HEK293T (cell line): ENCODE results near the gene WWC2.
A peak's percentile ranks its signal among the peaks of the same experiment; 100 is the strongest.

ENCODE experiments used
- ARNT ChIP-seq: fragments of 450-650 bp; IDR thresholded peaks from 2 replicates; pipeline ENCODE4 v1.6.1; 2017; ENCODE audit warnings: mild to moderate bottlenecking
- ELF4 ChIP-seq: fragments of 450-650 bp; IDR thresholded peaks from 2 replicates; pipeline ENCODE4 v1.6.1; 2017; ENCODE audit warnings: antibody characterized with exemption
- FOXA1 ChIP-seq: fragments of 450-650 bp; IDR thresholded peaks from 2 replicates; pipeline ENCODE4 v1.6.1; 2016; ENCODE audit warnings: mild to moderate bottlenecking
- FOXK2 ChIP-seq: fragments of 450-650 bp; IDR thresholded peaks from 2 replicates; pipeline ENCODE4 v1.6.1; 2016; ENCODE audit warnings: mild to moderate bottlenecking
- FOXM1 ChIP-seq: fragments of 450-650 bp; IDR thresholded peaks from 2 replicates; pipeline ENCODE4 v1.6.1; 2017; ENCODE audit warnings: mild to moderate bottlenecking, borderline replicate concordance
- HDGF ChIP-seq: fragments of 450-650 bp; IDR thresholded peaks from 2 replicates; pipeline ENCODE4 v1.6.1; 2017; ENCODE audit warnings: antibody characterized with exemption, borderline replicate concordance
- NFRKB ChIP-seq: fragments of 450-650 bp; IDR thresholded peaks from 2 replicates; pipeline ENCODE4 v1.6.1; 2016; ENCODE audit warnings: mild to moderate bottlenecking, moderate library complexity
- SP1 ChIP-seq: fragments of 450-650 bp; IDR thresholded peaks from 2 replicates; pipeline ENCODE4 v1.6.1; 2017
- SUZ12 ChIP-seq: fragments of 450-650 bp; IDR thresholded peaks from 2 replicates; pipeline ENCODE4 v1.6.1; 2016; ENCODE audit warnings: mild to moderate bottlenecking
- ZNF384 ChIP-seq: fragments of 450-650 bp; IDR thresholded peaks from 2 replicates; pipeline ENCODE4 v1.6.1; 2016
- TF ChIP-seq, protein P1 (sequence below): fragments of 450-650 bp; IDR thresholded peaks from 2 replicates; pipeline ENCODE4 v1.6.1; 2016

DNA sequence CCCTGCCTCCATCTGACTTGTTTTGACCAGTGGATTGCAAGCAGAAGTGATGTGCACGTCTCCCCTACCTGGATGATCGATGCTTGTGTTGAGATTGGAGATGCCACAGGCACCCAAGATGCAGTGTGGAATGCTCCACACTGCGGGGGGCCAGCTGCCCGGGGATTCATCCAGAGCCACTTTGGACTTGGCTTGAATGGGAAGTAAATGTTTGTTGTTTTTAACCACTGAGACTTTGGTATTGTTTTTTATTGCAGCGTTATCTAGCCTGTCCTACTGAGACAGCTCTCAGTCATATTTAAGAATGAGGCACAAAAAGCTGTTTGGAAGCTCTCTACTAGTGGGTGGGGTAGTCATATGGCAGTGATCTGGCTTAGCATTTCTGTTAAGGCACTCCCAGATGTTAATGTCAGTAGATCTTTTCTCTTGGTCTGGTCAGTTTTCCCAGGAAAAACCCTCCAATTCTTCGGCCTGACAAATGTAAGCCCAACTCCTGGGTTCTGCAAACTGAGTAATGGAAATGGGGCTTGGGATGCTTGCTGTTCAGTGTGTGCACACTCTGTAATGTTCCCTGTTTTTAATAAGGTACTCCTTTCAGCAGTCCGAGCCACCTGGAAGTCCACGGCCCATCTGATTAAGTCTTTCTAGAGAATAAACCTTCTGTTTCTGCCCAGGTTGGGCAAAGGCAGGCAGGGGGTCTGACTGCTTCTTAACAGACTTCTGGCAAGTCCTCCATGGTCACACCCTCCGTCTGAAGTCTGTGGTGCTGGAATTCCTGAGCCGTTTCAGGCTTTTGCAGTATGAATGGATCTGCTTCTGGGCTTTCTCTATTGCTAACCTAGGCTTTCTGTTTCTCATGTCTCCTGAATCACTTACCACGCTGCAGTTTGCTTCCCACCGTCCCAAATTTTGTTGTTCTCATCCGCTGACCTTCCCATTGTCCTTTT, 74.8 kb downstream of the WWC2 start:
- TF ChIP-seq FOXM1 (no peak), FOXA1 (no peak), SP1 (no peak), HDGF (no peak), SUZ12 (no peak), NFRKB (no peak), ELF4 (no peak), FOXK2 (no peak), ARNT (no peak), ZNF384 (no peak)
- TF ChIP-seq, protein P1, sequence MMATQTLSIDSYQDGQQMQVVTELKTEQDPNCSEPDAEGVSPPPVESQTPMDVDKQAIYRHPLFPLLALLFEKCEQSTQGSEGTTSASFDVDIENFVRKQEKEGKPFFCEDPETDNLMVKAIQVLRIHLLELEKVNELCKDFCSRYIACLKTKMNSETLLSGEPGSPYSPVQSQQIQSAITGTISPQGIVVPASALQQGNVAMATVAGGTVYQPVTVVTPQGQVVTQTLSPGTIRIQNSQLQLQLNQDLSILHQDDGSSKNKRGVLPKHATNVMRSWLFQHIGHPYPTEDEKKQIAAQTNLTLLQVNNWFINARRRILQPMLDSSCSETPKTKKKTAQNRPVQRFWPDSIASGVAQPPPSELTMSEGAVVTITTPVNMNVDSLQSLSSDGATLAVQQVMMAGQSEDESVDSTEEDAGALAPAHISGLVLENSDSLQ: 0 out of 2 replicates have a peak, but pooled peaks have one; percentile 11
